NOMO-1 (cell line): ENCODE data around the gene PSMB4.
"Not testable (repeated sequence)": the region's sequence is repeated elsewhere in the genome, so short reads cannot be mapped to it uniquely, and the experiment has no call there.

Experiments
- DNase-seq, 2 experiments: peaks; one replicate each; lab custom pipeline; 2025; ENCODE audit not compliant: unreplicated experiment in 2 of 2; lab: John Stamatoyannopoulos, UW

PSMB4 gene

DNA sequence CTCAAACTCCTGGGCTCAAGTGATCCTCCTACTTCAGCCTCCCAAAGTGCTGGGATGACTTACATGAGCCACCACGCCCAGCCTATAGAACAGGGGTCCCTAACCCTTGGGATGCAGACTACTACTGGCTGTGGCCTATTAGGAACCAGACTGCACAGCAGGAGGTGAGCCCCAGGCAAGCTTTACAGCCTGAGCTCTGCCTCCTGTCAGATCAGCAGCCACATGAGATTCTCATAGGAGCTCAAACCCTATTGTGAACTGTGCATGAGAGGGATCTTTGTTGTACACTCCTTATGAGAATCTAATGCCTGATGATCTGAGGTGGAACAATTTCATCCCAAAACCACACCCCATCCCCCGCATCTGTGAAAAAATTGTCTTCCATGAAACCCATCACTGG, 13.4 kb upstream of the PSMB4 start:
- no peak for DNase-seq

DNA sequence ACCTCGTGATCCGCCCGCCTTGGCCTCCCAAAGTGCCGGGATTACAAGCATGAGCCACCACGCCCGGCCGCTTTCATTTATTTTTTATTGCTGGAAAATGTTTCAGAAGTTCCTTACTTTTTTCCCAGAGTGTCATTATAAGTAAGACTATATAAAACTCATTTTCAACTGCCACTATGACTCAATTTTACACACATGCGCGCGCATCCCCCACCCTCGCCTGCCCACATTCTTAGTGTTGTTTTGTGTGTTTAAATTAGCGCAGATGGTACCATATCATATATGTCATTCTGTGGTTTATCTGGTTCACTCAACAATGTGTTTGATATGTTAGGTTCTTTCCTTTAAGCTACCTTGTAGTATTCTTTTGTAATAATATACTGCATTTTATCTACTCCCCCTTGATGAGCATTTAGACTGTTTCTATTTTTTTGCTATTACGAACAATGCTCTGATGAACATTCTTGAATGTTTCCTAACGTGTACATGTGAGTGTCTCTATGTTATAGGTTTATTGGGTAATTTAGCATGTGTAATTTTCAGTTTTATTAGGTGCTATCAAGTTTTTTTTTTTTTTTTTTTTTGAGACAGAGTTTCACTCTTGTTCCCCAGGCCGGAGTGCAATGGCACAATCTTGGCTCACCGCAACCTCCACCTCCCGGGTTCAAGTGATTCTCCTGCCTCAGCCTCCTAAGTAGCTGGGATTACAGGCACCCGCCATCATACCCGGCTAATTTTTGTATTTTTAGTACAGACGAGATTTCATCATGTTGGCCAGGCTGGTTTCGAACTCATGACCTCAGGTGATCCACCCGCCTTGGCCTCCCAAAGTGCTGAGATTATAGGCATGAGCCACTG, 8.9 kb upstream of the PSMB4 start:
- DNase-seq: not testable (repeated sequence)

DNA sequence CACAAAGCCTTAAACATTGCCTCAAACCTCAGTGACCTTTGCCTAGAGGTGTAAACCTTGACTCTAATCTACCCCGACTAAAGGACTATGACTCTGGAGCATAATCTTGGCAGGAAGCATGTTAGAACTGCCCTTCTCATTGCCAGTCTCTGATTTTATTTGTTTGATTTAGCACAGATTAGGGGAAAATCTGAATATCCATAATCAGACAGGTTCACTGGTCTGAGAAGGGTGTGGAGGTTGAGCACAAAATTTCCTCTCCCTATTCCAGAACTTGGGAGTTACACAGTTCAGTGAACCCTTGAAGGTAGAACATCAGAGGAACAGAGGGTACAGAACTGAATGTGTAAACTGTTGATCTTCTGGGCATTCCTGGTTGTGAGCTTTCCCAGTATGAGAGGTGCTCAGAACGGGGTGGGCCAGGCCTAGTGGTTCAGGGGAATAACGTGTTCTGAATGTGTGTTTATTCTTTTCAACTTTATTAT, 8.3 kb upstream of the PSMB4 start:
- no peak for DNase-seq

DNA sequence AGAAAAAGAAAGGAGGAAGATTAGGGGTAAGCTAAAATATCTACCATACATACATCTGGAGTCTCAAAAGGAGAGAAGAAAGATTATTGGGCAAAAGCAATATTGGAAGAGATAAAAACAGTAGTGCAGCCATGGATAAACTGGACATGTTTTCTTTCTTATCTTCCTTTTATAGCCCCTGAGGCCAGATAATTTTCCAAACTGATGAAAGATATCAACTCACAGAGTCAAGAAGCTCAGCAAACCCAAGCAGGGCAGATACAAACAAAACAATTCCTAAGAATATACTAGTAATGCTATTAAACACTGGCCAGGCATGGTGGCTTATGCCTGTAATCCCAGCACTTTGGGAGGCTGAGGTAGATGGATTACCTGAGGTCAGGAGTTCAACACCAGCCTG, 5.8 kb upstream of the PSMB4 start:
- DNase-seq: no peak

DNA sequence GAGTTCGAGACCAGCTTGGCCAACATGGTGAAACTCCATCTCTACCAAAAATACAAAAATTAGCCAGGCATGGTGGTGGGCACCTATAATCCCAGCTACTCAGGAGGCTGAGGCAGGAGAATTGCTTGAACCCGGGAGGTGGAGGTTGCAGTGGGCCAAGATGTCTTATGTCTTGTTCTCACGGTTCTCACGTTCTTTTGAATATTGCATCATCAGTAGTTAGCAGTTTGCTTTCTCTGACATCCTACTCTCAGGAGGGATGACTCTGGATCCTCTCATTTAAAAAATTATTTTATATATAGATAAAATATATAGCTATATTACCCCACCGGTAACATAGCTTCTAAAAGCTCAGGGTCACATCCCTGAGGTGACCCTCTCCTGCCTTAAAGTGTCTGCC, 3.1 kb upstream of the PSMB4 start:
- not testable (repeated sequence) for DNase-seq

DNA sequence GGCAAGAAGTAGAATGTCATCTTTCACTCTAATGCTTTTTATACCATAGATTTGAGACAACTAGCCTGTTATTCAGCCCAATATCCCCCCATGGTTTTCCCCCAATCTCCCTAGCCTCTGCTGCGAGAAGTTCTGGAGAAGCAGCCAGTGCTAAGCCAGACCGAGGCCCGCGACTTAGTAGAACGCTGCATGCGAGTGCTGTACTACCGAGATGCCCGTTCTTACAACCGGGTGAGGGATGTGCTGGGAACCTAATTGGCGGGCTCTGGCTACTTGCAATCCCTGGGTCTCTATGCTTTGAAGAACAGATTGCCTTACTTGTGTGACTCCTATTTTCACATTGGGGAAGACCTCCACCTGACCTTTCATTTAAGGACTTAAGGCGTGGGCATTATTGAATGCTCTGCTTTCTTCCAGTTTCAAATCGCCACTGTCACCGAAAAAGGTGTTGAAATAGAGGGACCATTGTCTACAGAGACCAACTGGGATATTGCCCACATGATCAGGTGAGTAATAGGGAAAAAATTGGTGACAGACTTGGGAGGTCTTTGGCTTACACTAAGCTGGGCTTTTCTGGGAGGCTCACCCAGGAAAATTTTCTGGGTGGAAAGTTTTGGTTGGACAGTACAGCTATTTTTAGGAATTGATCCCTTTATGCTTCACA, 1.9 kb downstream of the PSMB4 start:
- DNase-seq: no peak

DNA sequence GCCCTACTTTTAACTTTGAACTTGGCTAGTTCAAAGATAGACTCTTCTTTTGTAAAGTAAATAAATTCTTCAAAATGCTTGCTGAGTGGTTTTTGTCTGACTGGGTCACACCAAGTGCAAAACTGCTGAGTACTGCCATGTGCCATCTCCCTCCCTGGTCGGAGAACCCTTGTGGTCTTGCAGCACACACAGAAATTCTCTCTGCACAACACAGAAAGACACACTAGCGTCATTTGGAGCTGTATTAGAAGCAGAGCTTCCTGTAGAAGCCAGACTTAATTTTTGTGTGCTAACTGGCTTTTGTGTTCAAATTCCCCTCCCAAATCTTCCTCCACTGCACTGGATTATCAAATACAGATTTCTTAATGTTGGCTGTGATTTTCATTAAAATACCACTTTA, 2.5 kb downstream of the PSMB4 start:
- DNase-seq: no peak

DNA sequence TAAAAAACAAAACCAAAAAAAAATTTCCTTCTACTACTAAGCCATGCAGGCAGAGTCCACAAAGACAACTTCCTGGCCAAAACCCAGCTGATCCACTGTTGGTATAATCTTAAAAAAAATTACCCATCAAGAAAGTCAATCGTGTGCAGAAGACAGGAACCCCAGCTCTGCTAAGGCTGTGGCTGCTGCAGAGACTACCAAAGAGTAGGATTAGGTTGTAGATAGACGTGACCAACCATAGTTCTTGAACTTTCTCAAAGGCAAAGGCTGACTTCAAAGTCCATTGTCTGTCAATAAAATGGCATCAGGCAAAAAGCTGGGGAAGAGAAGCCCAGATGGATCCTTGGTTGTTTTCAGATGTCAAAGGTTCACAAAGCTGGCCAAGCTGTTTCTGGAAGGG, 3.4 kb downstream of the PSMB4 start:
- no peak for DNase-seq

DNA sequence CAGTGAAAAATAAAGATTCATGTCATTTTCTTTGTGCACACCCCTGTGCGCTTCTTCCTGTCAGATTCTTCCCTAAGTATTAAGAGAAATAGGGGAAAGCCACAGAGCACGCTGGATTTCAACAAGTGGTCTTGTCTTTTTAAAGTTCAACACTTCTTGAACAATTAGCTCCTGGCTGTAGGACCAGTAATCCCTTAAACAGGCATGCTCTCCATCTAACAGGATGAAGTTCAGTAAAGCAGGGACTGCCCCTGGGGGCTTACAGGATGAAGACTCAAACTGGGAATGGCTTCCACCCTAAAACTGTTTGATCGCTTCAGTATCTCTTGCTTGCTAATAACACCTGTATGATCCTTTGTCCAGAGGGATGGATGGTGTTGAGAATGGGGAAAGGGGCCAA, 4.2 kb downstream of the PSMB4 start:
- no peak for DNase-seq

DNA sequence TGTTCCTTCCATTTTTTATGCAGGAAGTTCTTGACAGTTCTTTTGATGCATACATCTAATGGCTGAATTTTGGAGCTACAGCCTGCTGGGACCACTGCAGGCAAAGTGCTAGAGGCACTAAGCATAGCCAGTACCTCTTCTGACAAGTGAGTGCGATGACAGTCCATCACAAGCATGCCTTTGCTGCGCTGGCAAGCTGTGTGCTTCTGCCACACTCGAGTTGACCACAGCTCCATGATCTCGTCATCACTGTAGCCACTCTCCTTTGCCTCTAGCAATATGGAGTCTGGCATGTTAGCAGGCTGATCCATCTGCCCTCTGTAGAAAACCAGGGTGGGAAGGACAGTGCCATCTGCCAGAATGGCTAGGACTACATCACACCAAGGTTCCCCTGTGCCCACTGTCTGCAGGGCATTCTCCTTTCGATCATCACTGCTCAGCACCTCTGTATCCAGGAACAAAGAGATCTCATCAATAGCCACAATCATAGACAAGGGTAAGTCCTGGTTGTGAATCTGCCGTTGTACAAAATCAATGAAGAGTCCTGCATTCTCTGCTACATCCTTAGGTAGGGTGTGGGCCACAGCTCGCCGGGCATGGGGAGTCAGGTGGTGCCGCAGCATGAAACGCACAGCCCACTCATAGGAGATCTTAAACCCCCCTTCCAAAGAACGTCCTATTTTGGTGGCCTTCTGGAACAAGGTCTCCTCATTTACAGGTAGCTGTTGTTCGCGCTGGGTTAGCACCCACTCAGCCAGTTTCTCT, 6.0 kb downstream of the PSMB4 start:
- DNase-seq: no peak

DNA sequence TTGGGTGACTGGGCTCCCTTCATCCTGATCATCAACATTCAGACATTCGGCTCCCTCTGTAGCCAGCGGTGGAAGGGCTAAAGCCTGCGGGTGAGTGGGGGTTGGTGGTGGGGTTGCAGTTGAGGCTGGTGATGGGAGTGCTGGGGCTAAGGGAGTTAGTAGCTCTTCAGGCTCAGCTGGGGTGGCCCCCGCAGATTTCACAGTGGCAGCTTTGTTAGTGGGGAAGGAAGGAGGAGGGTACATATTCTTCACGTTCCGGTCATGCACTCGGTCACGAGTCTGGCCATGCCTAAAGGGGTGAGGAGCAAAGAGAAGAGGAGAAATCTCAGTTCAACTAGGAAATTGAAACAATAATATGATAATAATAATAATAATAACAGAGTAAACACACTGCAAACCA, 6.8 kb downstream of the PSMB4 start:
- no peak for DNase-seq

DNA sequence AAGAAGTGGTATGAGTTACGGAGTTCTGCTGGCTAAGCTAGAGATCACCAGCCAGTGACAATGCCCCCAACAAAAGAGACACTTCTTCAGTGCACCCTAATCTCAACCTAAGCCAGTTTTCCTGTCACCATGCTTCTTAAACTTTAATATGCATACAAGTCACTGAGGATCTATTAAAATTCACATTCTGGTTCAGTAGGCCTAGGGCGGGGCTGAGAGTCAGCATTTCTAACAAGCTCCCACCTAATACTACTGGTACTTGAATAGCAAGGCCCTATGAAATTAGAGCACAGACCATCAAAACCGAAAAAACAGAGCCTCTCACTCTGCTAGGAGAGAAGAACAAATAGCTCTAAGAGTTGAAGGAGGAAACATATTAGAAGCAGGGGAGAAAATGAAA, 7.9 kb downstream of the PSMB4 start:
- DNase-seq: no peak

DNA sequence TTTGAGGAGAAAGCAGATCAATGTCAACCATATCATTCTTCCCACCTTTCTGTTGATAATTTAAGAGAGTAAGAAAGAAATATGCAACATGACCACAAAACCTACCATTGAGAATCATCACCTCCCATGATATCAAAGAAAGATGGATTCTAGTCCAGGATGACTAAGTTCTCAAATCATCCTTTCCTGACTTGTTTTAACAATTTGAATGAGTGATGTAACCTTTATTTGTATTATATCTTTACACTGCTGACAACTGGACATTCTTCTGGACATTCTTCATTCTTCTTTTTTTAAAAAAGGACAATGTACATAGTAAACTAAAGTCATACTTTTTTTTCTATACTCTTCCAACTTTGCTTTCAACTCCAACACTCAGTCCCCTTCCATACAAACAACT, 9.5 kb downstream of the PSMB4 start:
- no peak for DNase-seq

DNA sequence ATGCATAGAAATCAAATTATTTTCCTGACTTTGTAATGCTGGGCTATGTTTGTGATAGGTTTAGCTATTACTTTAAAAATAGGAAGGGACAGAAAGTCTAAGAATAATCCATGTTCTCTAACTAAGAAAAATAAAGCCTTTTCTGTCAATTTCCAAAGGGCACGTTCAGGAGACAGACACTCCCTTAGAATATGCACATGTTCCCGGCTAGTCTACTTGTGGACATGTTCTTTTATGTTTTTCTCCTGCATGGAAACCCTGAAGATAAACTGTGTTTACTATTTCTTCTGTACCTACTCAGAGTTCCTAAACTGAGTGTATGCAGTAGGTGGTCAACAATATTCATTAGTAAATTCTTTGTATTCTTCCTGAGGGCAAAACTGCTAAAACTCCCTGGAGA, 12.5 kb downstream of the PSMB4 start:
- no peak for DNase-seq

DNA sequence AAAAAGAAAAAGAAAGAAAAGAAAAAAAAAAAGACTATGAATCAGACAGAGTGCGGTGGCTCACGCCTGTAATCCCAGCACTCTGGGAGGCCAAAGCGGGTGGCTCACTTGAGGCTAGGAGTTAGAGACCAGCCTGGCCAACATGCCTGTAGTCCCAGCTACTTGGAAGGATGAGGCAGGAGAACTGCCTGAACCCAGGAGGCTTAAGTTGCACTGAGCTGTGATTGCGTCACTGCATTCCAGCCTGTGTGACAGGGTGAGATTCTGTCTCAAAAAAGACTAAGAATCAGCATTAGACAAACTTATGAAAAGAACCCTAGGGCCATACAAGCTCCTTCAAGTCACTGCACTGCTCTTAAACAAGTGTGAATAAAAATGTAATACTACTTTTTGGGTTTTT, 16.9 kb downstream of the PSMB4 start:
- no peak for DNase-seq

DNA sequence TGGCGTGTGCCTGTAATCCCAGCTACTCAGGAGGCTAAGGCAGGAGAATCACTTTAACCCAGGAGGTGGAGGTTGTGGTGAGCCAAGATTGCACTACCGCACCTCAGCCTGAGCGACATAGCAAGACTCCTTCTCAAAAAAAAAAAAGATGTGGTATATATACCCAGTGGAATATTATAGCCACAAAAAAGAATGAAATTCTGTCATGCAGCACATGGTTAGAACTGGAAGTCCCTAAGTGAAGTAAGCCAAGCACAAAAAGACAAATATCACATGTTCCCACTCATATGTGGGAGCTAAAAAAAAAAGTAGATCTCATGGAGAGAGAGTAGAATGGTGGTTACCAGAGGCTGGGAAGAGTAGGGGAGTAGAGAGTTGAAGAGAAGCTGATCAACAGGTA, 18.7 kb downstream of the PSMB4 start:
- no peak for DNase-seq

DNA sequence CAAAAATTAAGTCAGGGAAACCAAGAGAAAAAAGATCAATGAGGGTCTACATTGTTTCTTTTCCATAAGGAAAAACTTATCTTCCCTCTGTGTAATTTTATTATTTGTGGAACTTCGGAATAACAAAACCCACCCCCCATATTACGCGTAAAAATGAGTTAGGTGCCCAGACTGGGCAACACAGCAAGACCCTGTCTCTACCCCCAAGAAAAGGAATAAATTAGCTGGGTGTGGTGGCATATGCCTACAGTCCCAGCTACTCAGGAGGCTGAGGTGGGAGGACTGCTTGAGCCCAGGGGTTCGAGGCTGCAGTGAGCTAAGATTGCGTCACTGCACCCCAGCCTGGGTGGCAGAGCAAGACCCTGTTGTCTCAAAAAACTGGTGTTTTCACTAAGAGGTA, 20.4 kb downstream of the PSMB4 start:
- no peak for DNase-seq

DNA sequence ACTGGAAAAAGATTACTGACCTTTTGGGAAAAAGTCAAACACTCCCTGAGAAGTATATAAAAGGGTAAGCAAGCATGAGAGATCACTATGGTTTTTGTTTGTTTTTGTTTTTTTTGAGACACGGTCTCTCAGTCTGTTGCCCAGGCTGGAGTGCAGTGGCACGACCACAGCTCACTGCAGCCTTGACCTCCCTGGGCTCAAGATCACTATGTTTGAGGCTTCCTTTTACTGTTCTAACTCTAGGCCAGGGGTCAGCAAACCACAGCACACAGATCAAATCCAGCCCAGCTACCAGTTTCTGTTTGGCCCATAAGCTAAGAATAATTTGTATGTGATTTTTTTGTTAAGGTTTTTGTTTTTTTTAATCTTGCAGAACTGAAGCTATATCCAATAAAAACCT, 25.7 kb downstream of the PSMB4 start:
- no peak for DNase-seq

DNA sequence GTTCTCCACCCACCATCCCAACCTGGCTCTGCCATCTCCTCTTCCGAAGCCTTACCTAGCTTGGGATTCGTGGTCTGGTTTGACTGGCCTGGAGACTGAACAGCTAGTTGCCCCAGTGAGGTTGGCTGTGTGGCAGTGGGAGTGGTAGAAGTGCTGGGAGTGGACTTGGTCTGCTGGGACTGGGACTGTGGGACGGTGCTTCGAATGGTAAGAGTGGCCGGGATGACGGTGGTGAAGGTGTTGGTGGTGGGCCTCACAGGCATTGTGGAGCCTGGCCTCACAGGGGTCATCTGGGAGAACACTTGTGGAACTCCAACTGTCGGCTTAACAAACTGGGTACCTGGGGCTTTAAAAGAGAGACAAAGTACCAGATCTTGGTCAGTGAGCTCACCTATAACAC, 28.7 kb downstream of the PSMB4 start:
- no peak for DNase-seq

DNA sequence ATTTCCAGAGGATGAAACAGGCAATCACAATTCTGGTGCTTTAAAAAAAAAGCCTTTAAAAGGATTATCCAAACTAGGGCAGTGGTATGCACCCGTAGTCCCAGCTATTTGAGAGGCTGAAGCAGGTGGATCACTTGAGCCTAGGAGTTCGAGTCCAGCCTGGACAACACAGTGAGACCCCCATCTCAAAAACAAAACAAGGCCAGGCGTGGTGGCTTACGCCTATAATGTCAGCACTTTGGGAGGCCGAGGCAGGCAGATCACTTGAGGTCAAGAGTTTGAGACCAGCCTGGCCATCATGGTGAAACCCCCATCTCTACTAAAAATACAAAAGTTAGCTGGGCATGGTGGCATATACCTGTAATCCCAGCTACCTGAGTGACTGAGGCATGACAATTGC, 34.5 kb downstream of the PSMB4 start:
- not testable (repeated sequence) for DNase-seq

DNA sequence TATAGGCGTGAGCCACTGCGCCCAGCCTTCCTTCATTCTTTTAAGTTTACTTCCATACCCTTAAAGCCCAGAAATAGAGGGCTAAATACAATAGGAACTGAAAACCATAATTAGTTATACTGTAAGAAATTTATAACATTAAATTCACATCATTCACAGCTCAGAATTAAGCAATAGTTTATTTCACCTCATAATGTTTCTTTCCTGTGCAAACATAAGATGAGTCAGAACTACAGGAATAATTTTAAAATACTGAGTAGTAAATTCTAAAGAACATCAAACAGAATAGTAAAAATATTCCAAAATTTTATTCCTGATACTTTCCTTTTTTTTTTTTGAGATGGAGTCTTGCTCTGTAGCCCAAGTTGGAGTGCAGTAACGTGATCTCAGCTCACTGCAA, 35.8 kb downstream of the PSMB4 start:
- DNase-seq: no peak

DNA sequence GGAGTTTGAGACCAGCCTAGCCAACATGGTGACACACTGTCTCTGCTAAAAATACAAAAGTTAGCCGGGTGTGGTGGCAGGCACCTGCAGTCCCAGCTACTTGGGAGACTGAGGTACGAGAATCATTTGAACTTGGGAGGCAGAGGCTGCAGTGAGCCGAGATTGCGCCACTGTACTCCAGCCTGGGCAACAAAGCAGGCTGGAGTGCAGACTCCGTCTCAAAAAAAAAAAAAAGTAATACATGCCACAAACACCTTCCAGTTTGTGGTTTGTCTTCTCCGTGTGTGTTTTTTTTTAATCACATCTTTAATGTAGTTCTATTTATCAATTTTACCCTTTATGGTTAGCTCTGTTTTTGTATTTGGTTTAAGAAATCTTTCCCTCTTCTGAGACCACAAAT, 37.6 kb downstream of the PSMB4 start:
- DNase-seq: no peak
